DOHH2 (cell line): ENCODE measurements around the gene GPR15LG.
"Not testable (repeated sequence)": the region's sequence is repeated elsewhere in the genome, so short reads cannot be mapped to it uniquely, and the experiment has no call there.

ENCODE experiments used
- CTCF ChIP-seq: fragments of 200-600 bp; sonication (generic); IDR thresholded peaks from one replicate; pipeline ENCODE4 v1.5.1; 2014; ENCODE audit warnings: antibody characterized with exemption, mild to moderate bottlenecking, low read depth, low read length; ENCODE audit not compliant: poor library complexity, severe bottlenecking
- EZH2phosphoT487 ChIP-seq: fragments of 200-600 bp; sonication (generic); IDR thresholded peaks from 2 replicates; pipeline ENCODE4 v1.6.1; 2017; ENCODE audit warnings: borderline replicate concordance, mild to moderate bottlenecking, antibody characterized with exemption, low read length, moderate library complexity, mixed read lengths

- TF ChIP-seq CTCF: peak; percentile 39
- TF ChIP-seq EZH2phosphoT487: not testable (repeated sequence)
These were observed 25.5 kb upstream of the GPR15LG start for GRCh38 chr10:84148006-84148597.
